22Rv1 (cell line): ENCODE measurements around the gene KYAT1.

ENCODE experiments used
- CTCF ChIP-seq: fragments of 450-650 bp; IDR thresholded peaks from 2 replicates; pipeline ENCODE4 v1.5.1; 2017; ENCODE audit warnings: mild to moderate bottlenecking
- ZFX ChIP-seq: fragments of 450-650 bp; IDR thresholded peaks from 2 replicates; pipeline ENCODE4 v1.6.1; 2017; ENCODE audit warnings: antibody characterized with exemption, borderline replicate concordance

- TF ChIP-seq CTCF (no peak), ZFX (no peak)
Observed at GRCh38 chr9:128786681-128787601, 94.8 kb downstream of the KYAT1 start, which contains the start of gene TBC1D13.
